Thyroid gland (tissue), 4 donors: ENCODE measurements around the gene HCRT. TPM values are rescaled to one million over a fixed set of nuclear protein-coding genes. Genes with fewer than 3 reads are reported as not detected.
A peak's percentile ranks its signal among the peaks of the same experiment; 100 is the strongest.

Source experiments
- DNase-seq, 2 donors: peaks; one replicate each; pipeline ENCODE4 v3.0.0-alpha.2; 2019
- H3K27ac ChIP-seq, 3 donors: fragments of 200-600 bp; sonication (generic); 1 replicate in 2 of 3; 2 replicates in 1 of 3; pipeline ENCODE4 v1.5.1; 2016 to 2019; ENCODE audit warnings: mild to moderate bottlenecking in 1 of 3, moderate library complexity in 1 of 3
- H3K27me3 ChIP-seq: fragments of 200-600 bp; sonication (generic); one replicate; pipeline ENCODE4 v1.5.1; 2019
- H3K36me3 ChIP-seq, 2 donors: fragments of 200-600 bp; sonication (generic); one replicate each; pipeline ENCODE4 v1.5.1; 2016 to 2019
- H3K4me1 ChIP-seq, 2 donors: fragments of 200-600 bp; sonication (generic); one replicate each; pipeline ENCODE4 v1.5.1; 2017 to 2019
- H3K4me3 ChIP-seq, 3 donors: fragments of 200-600 bp; sonication (generic); replicated peaks in 1 of 3; 1 replicate in 2 of 3; 2 replicates in 1 of 3; pipeline ENCODE4 v1.5.1; 2016; ENCODE audit warnings: mild to moderate bottlenecking in 1 of 3
- H3K9me3 ChIP-seq: fragments of 200-600 bp; sonication (generic); one replicate; pipeline ENCODE4 v1.5.1; 2017
- POLR2A ChIP-seq, 2 donors: fragments of 450-650 bp; IDR thresholded peaks; one replicate each; pipeline ENCODE4 v1.6.1; 2017; ENCODE audit warnings: antibody characterized with exemption in 2 of 2, mild to moderate bottlenecking in 2 of 2, moderate library complexity in 1 of 2
- WGBS, 2 donors: methylation state at CpG; one replicate each; pipeline ENCODE4 v1.1.5; 2017; 5-methylcytosine and 5-hydroxymethylcytosine counted together
- intact Hi-C: fragments of 100-400 bp; cut with DNase I; formaldehyde crosslinking; loops from one replicate; pipeline ENCODE4 v1.15.1; 2023
- total RNA-seq, 4 donors: library from RNA; depleted of rRNA; stranded (reverse); fragments of >200 nt; gene quantifications; one replicate each; pipeline ENCODE4 v1.2.3, GENCODE V29; 2016
- TF ChIP-seq, protein P1 (sequence below), 6 experiments: fragments of 200-600 bp in 3 of 6; fragments of 450-650 bp in 3 of 6; sonication (generic) in 3 of 6; IDR thresholded peaks; one replicate each; pipeline ENCODE4 v1.5.1; 2016 to 2019; ENCODE audit warnings: antibody characterized with exemption in 6 of 6, mild to moderate bottlenecking in 2 of 6, inconsistent platforms in 1 of 6, moderate library complexity in 1 of 6

Gene HCRT
- total RNA-seq, 4 donors from 2014 or later: not detected

DNA sequence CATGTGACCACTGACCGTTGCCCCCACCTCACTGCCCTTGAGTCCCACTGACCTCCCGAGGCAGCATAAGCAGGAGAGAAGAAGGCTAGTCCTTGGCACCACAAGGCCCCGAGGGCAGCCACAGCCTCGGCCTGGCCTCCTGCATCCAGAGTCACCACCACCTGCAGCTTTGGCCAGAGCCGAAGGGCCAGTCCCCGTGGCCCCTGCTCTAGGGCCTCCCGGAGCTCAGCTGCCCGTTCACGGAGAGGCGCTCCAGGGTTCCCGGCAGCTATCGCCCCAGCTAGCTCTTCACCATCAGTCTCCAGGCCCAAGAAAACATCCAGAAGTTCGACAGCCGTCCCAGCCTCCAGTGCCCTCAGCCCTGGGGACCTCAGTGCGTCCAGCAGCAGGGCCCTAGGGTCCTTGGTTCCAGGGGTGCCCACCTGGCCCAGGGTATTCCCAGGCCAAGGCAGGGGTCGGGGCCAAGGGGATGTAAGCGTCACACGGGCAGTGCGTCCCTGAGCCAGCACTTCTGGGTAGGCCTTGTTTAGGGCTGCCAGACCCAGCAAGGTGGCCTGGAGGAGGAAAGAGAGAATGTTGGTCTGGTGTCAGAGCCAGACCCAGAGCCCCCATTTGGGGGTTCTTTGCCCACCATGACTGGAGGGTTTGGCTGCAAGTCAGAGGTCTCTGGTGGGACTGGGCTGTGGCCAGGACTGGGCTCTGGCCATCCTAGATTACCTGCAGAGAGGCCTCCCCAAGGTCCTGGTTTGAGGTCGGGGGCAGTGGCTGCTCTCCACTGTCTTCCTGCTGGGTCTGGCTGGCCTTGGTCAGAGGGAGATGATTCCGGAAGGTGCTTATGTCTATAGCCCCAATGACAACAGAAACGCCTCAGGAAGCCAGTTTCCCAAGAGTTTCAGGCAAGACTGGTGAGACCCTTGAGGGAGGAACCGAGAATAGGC lies 7.2 kb upstream of the HCRT start:
- TF ChIP-seq POLR2A (IDR thresholded peaks at IDR 0.05): no peak
- TF ChIP-seq, protein P1, sequence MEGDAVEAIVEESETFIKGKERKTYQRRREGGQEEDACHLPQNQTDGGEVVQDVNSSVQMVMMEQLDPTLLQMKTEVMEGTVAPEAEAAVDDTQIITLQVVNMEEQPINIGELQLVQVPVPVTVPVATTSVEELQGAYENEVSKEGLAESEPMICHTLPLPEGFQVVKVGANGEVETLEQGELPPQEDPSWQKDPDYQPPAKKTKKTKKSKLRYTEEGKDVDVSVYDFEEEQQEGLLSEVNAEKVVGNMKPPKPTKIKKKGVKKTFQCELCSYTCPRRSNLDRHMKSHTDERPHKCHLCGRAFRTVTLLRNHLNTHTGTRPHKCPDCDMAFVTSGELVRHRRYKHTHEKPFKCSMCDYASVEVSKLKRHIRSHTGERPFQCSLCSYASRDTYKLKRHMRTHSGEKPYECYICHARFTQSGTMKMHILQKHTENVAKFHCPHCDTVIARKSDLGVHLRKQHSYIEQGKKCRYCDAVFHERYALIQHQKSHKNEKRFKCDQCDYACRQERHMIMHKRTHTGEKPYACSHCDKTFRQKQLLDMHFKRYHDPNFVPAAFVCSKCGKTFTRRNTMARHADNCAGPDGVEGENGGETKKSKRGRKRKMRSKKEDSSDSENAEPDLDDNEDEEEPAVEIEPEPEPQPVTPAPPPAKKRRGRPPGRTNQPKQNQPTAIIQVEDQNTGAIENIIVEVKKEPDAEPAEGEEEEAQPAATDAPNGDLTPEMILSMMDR (IDR thresholded peaks at IDR 0.05): no peak
- WGBS, 2 donors: 90 to 98% methylated on average over 13 to 17 of the region's 23 CpGs
- Histone ChIP-seq H3K27me3 (no peaks in the 10 kb centered on the region), H3K4me3 (no peak overlapping the region), H3K27ac (no peak overlapping the region), H3K36me3 (no peaks in the 10 kb centered on the region), H3K4me1 (peaks cover 15 to 23% of the 10 kb centered on the region in 2 donors), H3K9me3 (no peaks in the 10 kb centered on the region)
- DNase-seq: no peak
- intact Hi-C loops: no loop called here

DNA sequence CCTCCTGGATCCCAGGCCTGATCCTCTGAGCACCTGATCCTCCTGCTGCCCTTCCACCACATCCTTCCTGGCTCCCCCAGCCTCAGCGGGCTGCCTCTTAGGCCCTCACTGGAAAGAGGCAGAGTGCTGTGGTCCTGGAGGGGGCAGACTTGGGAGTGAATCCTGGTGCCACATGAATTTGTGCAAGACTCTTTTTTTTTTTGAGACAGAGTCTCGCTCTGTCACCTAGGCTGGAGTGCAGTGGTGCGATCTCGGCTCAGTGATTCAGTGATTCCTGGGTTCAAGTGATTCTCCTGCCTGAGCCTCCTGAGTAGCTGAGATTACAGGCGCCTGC lies 6.0 kb upstream of the HCRT start:
- H3K4me1 ChIP-seq: peaks cover 15 to 23% of the 10 kb centered on the region in 2 donors
- intact Hi-C loops: no loop called here
- no peaks in the 10 kb centered on the region for H3K9me3 ChIP-seq
- DNase-seq: no peak
- H3K4me3 ChIP-seq: no peak overlapping the region
- 93 to 97% methylated on average over 5 of the region's 5 CpGs for WGBS, 2 donors
- no peak overlapping the region for H3K27ac ChIP-seq
- no peak for TF ChIP-seq POLR2A (IDR thresholded peaks at IDR 0.05)
- TF ChIP-seq, protein P1 (IDR thresholded peaks at IDR 0.05): no peak
- no peaks in the 10 kb centered on the region for H3K27me3 ChIP-seq
- H3K36me3 ChIP-seq: no peaks in the 10 kb centered on the region

DNA sequence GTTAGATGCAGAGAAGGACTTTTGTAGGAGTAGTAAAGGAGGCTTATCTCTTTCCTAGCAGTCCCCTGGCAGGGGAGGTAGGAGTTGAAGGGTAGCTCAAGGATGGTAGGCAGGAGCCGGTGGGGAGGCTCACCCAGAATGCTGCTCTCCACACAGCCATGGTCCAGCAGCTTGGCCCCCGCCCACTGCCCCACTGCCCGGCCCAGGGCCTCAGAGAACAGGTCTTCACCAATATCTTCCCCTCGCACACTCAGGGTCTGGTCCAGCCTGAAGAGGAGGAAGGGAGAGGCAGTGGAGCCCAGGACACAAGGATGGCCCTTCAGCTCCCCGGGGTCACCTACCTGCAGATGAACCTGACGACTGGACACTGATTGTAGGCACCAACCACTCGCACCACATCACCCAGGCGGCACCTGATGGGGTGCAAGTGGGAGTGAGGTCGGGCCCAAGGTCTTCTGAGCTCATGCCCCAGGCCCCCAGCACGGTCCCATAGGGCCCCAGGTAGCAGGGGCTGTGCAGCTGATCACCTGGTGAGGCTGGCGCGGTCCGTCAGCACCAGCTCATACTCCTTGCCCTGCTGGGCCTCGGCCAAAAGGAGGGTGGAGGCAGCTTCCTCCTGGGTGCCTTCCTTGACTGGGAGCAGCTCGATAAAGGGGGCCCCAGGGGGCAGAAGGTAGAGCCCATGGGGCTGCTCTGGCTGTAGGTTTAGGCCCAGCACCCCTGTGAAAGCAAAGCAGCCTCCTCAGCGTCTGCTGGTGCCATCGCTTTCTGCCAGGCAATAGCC lies 5.4 kb upstream of the HCRT start:
- no peak overlapping the region for H3K4me3 ChIP-seq
- DNase-seq: no peak
- H3K36me3 ChIP-seq: no peaks in the 10 kb centered on the region
- H3K27me3 ChIP-seq: no peaks in the 10 kb centered on the region
- 80 to 91% methylated on average over 9 of the region's 17 CpGs for WGBS, 2 donors
- H3K27ac ChIP-seq: no peak overlapping the region
- TF ChIP-seq, protein P1 (IDR thresholded peaks at IDR 0.05): no peak
- TF ChIP-seq POLR2A (IDR thresholded peaks at IDR 0.05): no peak
- intact Hi-C loops: no loop called here
- H3K9me3 ChIP-seq: no peaks in the 10 kb centered on the region
- H3K4me1 ChIP-seq: peaks cover 15 to 23% of the 10 kb centered on the region in 2 donors

DNA sequence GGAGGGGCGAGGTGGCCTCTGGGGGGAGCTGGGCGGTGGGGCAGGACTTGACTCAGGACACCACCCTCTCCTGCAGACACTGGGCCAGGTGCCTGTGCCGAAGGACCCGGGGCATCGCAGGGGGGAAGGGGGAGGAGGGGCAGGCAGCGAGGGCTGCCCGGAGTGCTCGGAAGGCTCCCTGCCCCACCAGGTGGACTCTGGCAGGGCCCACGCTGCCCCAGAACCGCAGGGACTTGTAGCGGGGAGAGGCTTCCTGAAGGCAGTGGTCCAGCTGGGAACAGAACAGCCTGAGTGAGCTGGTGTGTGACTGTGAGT lies 4.4 kb upstream of the HCRT start:
- WGBS, 2 donors: 45 to 47% methylated on average over 3 to 11 of the region's 11 CpGs
- Histone ChIP-seq H3K9me3 (no peaks in the 10 kb centered on the region), H3K27ac (no peak overlapping the region), H3K4me3 (no peak overlapping the region), H3K4me1 (peaks cover 13 to 21% of the 10 kb centered on the region in 2 donors), H3K27me3 (no peaks in the 10 kb centered on the region), H3K36me3 (no peaks in the 10 kb centered on the region)
- TF ChIP-seq, protein P1 (IDR thresholded peaks at IDR 0.05): no peak
- TF ChIP-seq POLR2A (IDR thresholded peaks at IDR 0.05): no peak
- intact Hi-C loops: no loop called here
- peak; percentile 65 to 70 for DNase-seq
